Central memory CD8-positive, alpha-beta T cell (primary cell): ENCODE data around the gene IER3.

ENCODE experiments used
- ATAC-seq: fragments of 150-1000 bp; cut with Tn5 transposase; replicated peaks from 2 replicates; pipeline ENCODE4 v1.10.0; 2022; ENCODE audit warnings: mild to moderate bottlenecking, moderate FRiP score, moderate number of reproducible peaks; ENCODE audit not compliant: poor library complexity, severe bottlenecking; ENCODE audit errors: extremely low read depth
- DNase-seq, 2 donors: peaks; one replicate each; pipeline ENCODE4 v3.0.0; 2021; ENCODE audit warnings: low spot score in 2 of 2
- H3K27ac Mint-ChIP-seq: one replicate; pipeline ENCODE4 v1.8.0; 2022; ENCODE audit warnings: low read depth, mild to moderate bottlenecking, moderate library complexity, mixed read lengths
- H3K27me3 Mint-ChIP-seq: one replicate; pipeline ENCODE4 v1.8.0; 2022; ENCODE audit warnings: mixed read lengths
- H3K36me3 Mint-ChIP-seq: one replicate; pipeline ENCODE4 v1.8.0; 2022; ENCODE audit warnings: mild to moderate bottlenecking, moderate library complexity, mixed read lengths; ENCODE audit not compliant: insufficient read depth
- H3K4me1 Mint-ChIP-seq: one replicate; pipeline ENCODE4 v1.8.0; 2022; ENCODE audit warnings: mixed read lengths
- H3K4me3 Mint-ChIP-seq: one replicate; pipeline ENCODE4 v1.8.0; 2022; ENCODE audit warnings: mild to moderate bottlenecking, moderate library complexity, mixed read lengths
- H3K9me3 Mint-ChIP-seq: one replicate; pipeline ENCODE4 v1.8.0; 2022; ENCODE audit warnings: mixed read lengths

IER3 gene

DNA sequence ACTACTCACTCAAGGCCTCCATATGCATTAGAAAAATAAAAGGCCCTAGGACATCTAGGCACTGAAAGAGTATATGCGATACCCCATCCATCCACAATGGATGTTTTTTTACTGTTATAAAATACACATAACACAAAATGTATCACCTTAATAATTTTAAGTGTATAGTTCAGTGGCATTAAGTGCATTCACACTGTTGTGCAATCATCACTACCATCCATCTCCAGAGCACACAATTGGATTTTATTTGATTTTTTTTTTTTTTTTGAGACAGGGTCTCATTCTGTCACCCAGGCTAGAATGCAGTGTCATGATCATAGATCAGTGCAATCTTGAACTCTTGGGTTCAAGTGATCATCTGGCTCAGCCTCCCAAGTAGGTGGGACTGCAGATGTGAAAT is 30.1 kb downstream of the IER3 start:
- H3K36me3 Mint-ChIP-seq: peaks cover 23% of the 10 kb centered on the region
- H3K27ac Mint-ChIP-seq: no peak overlapping the region
- H3K4me1 Mint-ChIP-seq: peaks cover 44% of the 10 kb centered on the region
- H3K4me3 Mint-ChIP-seq: no peak overlapping the region
- H3K9me3 Mint-ChIP-seq: no peaks in the 10 kb centered on the region
- DNase-seq (no peak), ATAC-seq (no peak)
- no peaks in the 10 kb centered on the region for H3K27me3 Mint-ChIP-seq

DNA sequence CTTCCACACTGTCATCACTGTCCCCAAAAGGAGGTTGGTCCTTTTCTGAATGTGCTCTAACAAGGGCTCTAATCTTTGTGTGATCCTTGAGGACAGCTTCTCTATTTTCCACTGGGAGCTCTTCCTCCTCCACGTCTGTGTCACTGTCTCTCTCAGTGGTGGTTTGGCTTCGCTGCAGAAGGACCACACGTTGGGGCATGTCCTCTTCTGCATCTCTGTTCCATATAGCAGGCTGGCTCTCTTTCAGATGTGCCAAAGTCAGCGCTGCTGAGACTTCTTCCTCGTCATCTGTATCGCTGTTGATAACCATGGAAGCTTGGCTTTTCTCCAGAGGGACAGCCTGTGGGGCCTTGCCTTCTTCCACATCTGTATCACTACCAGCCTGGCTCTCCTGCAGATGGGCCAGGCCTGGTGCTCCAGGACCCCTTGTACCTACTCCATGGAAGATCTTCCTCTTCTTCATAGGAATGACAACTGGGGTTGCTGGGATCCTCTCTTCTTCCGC is 31.9 kb downstream of the IER3 start:
- ATAC-seq (no peak), DNase-seq (no peak)
- peak overlapping the region; percentile 25 for H3K4me3 Mint-ChIP-seq
- H3K36me3 Mint-ChIP-seq: peaks cover 25% of the 10 kb centered on the region
- peak overlapping the region; percentile 76 for H3K27ac Mint-ChIP-seq
- H3K4me1 Mint-ChIP-seq: peaks cover 41% of the 10 kb centered on the region
- no peaks in the 10 kb centered on the region for H3K9me3 Mint-ChIP-seq
- H3K27me3 Mint-ChIP-seq: no peaks in the 10 kb centered on the region

DNA sequence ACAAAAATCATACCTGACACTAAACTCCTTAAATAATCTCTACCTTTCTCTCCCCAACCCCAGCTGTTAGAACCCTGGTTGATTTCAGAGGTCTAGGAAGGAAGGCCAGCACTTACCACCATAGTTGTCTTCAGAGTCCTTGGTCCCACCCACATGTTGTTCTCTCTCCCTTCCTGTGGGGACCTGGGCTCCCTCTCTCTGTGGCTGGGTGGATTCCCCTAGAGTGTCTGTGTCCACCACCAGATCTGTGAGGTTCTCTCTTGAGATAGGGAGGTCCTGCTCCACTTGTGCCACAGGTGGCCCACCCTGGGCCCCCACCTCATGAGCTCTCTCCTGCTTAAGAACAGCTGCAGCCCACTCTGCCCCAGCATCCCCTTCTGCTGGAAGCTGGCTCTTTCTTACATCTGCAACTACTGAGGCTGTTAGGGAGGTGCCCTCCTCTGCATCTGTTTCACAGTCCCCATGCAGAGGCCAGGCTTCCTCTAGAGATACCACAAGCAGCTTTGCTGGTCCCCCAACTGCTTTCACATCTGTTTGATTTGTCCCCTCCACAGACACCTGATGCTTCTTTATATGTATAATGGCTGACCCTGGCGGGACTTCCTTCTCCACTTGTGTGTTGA is 32.5 kb downstream of the IER3 start:
- Mint-ChIP-seq H3K27ac (peak overlapping the region; percentile 76), H3K36me3 (peaks cover 24% of the 10 kb centered on the region), H3K4me1 (peaks cover 35% of the 10 kb centered on the region), H3K9me3 (no peaks in the 10 kb centered on the region), H3K4me3 (peak overlapping the region; percentile 25), H3K27me3 (no peaks in the 10 kb centered on the region)
- no peak for DNase-seq
- no peak for ATAC-seq

DNA sequence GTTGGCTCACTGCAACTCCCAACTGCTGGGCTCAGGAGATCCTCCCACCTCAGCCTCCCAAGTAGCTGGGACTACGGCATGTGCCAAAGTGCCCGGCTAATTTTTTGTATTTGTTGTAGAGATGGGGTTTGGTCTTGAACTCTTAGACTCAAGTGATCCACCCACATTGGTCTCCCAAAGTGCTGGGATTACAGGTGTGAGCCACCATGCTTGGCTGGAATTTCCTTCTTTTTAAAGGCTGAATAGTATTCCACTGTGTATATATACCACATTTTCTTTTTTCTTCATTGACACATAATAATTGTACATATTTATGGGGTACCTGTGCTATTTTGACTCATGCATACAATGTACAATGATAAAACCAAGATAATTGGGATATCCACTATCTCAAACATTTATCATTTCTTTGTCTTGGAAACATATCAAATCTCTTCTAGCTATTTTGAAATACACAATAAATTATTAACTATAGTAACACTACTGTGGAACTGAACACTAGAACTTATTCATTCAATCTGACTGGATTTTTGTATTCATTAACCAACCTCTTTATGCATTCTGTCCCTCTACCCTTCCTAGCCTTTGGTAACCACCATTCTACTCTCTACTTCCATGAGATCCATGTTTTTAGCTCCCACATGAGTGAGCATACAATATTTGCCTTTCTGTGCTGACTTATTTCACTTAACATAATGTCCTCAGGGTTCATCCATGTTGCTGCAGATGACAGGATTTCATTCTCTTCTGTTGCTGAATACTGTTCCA is 35.1 kb downstream of the IER3 start:
- DNase-seq (no peak), ATAC-seq (no peak)
- H3K9me3 Mint-ChIP-seq: no peaks in the 10 kb centered on the region
- no peaks in the 10 kb centered on the region for H3K27me3 Mint-ChIP-seq
- no peak overlapping the region for H3K4me3 Mint-ChIP-seq
- peaks cover 30% of the 10 kb centered on the region for H3K36me3 Mint-ChIP-seq
- no peak overlapping the region for H3K27ac Mint-ChIP-seq
- peaks cover 22% of the 10 kb centered on the region for H3K4me1 Mint-ChIP-seq

DNA sequence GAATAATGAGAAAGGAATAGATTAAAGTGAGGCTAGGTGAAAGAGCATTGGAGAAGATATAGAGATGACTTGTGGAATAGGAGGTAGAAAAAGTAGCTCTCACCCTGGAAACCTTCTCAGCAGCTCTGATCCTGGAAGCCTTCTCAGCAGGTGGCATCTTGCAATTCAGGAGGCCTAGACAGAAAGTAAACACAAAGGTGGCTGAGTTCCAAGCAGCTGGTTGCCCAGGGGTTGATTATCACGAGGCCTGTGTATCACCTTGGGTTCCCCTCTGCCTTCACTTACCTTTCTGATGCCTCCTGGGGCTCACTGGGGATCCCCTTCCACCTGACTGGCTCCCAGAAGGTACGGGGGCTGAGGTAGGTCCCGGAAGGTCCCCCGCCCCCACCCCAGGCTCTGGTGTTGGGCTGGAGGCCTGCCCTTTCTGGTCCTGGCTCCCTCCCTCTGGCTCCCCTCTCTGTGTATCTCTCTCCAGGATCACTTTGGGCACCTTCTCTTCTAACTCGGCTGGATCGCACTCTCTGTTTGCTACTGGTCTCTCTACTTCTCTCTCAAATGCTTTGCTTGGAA is 37.0 kb downstream of the IER3 start:
- Mint-ChIP-seq H3K4me1 (peaks cover 9% of the 10 kb centered on the region), H3K9me3 (no peaks in the 10 kb centered on the region), H3K4me3 (no peak overlapping the region), H3K27me3 (no peaks in the 10 kb centered on the region), H3K27ac (peak overlapping the region; percentile 13), H3K36me3 (peaks cover 31% of the 10 kb centered on the region)
- ATAC-seq (no peak), DNase-seq (no peak)

DNA sequence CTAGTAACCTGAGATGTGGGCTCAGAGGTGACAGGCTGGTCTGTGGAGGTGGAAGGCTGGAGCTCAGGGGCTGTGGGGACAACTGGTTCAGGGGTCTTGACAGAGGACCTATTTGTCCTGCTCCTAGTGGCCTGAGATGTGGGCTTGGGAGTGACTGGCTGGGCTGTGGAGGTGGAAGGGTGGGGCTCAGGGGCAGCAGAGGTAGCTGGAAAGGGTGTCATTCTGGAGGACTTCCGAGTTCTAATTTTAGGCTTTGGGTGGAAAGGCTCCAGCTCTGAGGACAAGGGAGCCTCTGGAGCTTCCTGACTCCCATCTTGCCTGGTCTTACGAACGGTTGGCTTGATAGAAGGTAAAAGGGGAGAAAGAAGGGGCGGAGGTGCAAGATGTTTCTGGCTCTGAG is 38.7 kb downstream of the IER3 start:
- no peak for DNase-seq
- Mint-ChIP-seq H3K4me1 (no peaks in the 10 kb centered on the region), H3K4me3 (no peak overlapping the region), H3K36me3 (peaks cover 31% of the 10 kb centered on the region), H3K27ac (no peak overlapping the region), H3K9me3 (no peaks in the 10 kb centered on the region), H3K27me3 (no peaks in the 10 kb centered on the region)
- ATAC-seq: no peak

DNA sequence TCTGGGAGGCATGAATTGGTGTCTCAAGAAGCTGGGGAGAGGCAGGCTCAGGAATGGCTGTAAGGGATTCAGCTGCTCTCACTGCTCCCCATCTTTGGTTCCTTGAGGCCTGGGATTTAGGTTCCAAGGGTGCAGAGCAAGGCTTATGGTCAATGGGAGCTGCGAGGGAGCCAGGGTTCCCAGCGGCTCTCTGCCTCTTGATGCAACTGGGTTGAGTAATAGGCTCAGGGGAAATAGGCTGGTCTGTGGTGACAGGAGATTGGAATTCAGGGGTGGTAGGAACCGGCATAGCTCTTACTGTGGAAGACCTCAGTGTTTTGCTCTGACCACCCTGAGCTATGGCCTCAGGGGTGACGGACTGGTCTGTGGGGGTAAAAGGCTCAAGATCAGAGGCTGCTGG is 40.5 kb downstream of the IER3 start:
- no peaks in the 10 kb centered on the region for H3K27me3 Mint-ChIP-seq
- DNase-seq: no peak
- H3K4me3 Mint-ChIP-seq: no peak overlapping the region
- no peak overlapping the region for H3K27ac Mint-ChIP-seq
- no peaks in the 10 kb centered on the region for H3K9me3 Mint-ChIP-seq
- no peaks in the 10 kb centered on the region for H3K4me1 Mint-ChIP-seq
- no peak for ATAC-seq
- H3K36me3 Mint-ChIP-seq: peaks cover 31% of the 10 kb centered on the region

DNA sequence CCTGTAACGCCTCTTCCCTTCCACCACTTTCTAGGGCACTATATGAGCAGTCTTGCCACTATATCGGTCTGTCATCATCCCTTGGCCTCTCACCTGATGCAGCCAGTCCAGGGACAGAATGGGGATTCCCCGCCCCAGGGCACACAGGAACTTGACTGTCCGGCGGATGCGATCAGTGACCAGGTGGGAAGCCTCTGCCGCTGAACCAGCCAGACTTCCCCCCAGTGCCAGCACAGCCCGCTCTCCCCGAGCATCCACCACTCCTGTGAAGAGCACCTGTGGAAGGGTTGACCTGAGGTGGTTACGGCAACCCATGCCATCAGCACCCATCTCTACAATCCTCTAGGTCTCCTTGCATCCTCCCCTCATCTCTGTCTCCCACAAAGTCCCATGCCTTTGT is 41.3 kb downstream of the IER3 start:
- H3K9me3 Mint-ChIP-seq: no peaks in the 10 kb centered on the region
- DNase-seq: no peak
- H3K4me1 Mint-ChIP-seq: no peaks in the 10 kb centered on the region
- no peak for ATAC-seq
- no peak overlapping the region for H3K27ac Mint-ChIP-seq
- H3K36me3 Mint-ChIP-seq: peaks cover 29% of the 10 kb centered on the region
- no peaks in the 10 kb centered on the region for H3K27me3 Mint-ChIP-seq
- H3K4me3 Mint-ChIP-seq: no peak overlapping the region

DNA sequence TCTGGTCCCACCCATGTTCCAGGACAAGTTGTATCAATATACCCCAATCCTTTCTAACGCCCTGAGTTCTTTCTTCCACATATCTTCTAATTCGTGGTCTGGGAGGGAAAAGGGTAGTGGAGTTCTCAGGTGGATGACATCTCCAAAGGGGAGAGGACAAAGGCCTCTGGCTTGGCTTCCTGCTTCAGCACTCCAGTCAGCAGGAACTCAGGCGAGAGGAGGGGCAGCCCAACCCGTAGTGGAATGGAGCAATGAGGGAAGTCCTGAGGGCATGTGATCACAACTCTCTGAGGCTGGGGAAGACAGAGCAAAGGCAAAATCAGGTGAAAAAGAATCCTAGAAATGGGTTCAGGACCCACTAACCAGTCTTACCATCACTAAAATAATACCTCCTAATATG is 44.0 kb downstream of the IER3 start:
- no peak overlapping the region for H3K27ac Mint-ChIP-seq
- peaks cover 24% of the 10 kb centered on the region for H3K36me3 Mint-ChIP-seq
- DNase-seq (no peak), ATAC-seq (no peak)
- no peaks in the 10 kb centered on the region for H3K9me3 Mint-ChIP-seq
- no peak overlapping the region for H3K4me3 Mint-ChIP-seq
- H3K4me1 Mint-ChIP-seq: no peaks in the 10 kb centered on the region
- no peaks in the 10 kb centered on the region for H3K27me3 Mint-ChIP-seq

DNA sequence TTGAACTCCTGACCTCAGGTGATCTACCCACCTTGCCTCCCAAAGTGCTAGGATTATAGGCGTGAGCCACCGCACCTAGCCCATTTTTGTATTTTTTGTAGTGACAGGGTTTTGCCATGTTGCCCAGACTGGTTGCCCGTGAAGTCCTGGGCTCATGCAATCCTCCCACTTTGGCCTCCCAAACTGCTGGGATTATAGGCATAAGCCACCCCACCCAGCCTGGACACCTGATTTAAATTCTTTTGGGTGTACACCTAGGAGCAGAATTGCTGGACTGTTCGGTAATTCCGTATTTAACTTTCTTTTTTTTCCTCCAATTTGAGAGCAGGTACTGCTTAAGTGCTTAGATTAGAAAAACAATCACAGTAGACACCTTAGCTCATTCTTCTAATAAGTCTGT is 47.9 kb downstream of the IER3 start:
- no peak for ATAC-seq
- H3K36me3 Mint-ChIP-seq: peaks cover 8% of the 10 kb centered on the region
- H3K4me3 Mint-ChIP-seq: no peak overlapping the region
- H3K27me3 Mint-ChIP-seq: no peaks in the 10 kb centered on the region
- no peaks in the 10 kb centered on the region for H3K9me3 Mint-ChIP-seq
- no peak overlapping the region for H3K27ac Mint-ChIP-seq
- DNase-seq: no peak
- peaks cover 10% of the 10 kb centered on the region for H3K4me1 Mint-ChIP-seq
